Spleen (tissue), 7 donors: ENCODE results near the gene HNRNPH2.

ENCODE experiments used
- CTCF ChIP-seq, 11 experiments: fragments of 200-600 bp in 7 of 11; fragments of 450-650 bp in 4 of 11; sonication (generic) in 4 of 11; IDR thresholded peaks in 8 of 11; conservative IDR thresholded peaks in 3 of 11; 1 replicate in 7 of 11; 2 replicates in 4 of 11; pipeline versions ENCODE4 v1.4.0 to v1.8.0; 2016 to 2021; ENCODE audit warnings: antibody characterized with exemption in 11 of 11, inconsistent platforms in 4 of 11, mild to moderate bottlenecking in 1 of 11
- POLR2A ChIP-seq, 3 donors: fragments of 450-650 bp; IDR thresholded peaks; one replicate each; pipeline ENCODE4 v1.5.1; 2017; ENCODE audit warnings: antibody characterized with exemption in 3 of 3, mild to moderate bottlenecking in 1 of 3
- POLR2AphosphoS5 ChIP-seq, 3 donors: sonication (generic); formaldehyde crosslinking; IDR thresholded peaks; one replicate each; pipeline ENCODE4 v1.5.1; 2017; ENCODE audit warnings: antibody characterized with exemption in 3 of 3
- donor health status: DM: no; HTN: no; CAD: no; lungs with moderate emphysema.
- donor health status: DM: no; HTN: no; CAD: no.
- donor health status: DM: no; HTN: no; CAD: no.

- TF ChIP-seq CTCF (IDR thresholded peaks at IDR 0.05 in 8 of 11, conservative IDR thresholded peaks at IDR 0.05 in 3 of 11) (no peak), POLR2AphosphoS5 (IDR thresholded peaks at IDR 0.05) (no peak), POLR2A (IDR thresholded peaks at IDR 0.05) (no peak)
Measured at GRCh38 chrX:101419489-101419888, 11.5 kb downstream of the HNRNPH2 start.
